A673 (cell line): ENCODE data around the gene DNAJA4.

Experiments
- EZH2 ChIP-seq: fragments of 200-600 bp; sonication (generic); IDR thresholded peaks from 2 replicates; pipeline ENCODE4 v1.6.1; 2017; ENCODE audit warnings: borderline replicate concordance, low read depth, mild to moderate bottlenecking, mixed read lengths, antibody characterized with exemption, low read length; ENCODE audit not compliant: poor library complexity, severe bottlenecking
- TF ChIP-seq, protein P1 (sequence below): fragments of 300-800, 200-600 bp; sonication (generic); conservative IDR thresholded peaks from 2 replicates; pipeline ENCODE4 v1.5.1; 2017; ENCODE audit warnings: low read depth, mild to moderate bottlenecking, antibody characterized with exemption, low read length, moderate library complexity, mixed read lengths

DNA sequence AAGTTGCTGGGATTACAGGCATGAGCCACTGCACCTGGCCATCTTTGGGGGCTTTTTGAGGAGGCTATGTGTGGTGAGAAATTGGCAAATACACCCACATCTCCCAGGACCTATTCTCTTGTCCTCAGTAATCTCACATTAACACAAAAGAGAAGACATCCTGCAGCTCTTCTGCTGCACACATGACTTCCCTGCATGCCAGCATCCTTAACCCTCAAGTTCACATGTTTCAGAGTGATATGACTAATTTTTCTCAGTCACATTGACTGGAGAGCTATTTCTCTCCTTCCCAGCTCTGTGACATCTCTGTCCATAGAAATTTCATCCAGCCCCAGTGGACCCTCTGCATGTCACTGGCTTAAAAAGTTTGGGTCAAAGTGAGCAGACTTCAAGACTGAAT, 37.0 kb downstream of the DNAJA4 start:
- TF ChIP-seq EZH2, result no peak
- TF ChIP-seq, protein P1, sequence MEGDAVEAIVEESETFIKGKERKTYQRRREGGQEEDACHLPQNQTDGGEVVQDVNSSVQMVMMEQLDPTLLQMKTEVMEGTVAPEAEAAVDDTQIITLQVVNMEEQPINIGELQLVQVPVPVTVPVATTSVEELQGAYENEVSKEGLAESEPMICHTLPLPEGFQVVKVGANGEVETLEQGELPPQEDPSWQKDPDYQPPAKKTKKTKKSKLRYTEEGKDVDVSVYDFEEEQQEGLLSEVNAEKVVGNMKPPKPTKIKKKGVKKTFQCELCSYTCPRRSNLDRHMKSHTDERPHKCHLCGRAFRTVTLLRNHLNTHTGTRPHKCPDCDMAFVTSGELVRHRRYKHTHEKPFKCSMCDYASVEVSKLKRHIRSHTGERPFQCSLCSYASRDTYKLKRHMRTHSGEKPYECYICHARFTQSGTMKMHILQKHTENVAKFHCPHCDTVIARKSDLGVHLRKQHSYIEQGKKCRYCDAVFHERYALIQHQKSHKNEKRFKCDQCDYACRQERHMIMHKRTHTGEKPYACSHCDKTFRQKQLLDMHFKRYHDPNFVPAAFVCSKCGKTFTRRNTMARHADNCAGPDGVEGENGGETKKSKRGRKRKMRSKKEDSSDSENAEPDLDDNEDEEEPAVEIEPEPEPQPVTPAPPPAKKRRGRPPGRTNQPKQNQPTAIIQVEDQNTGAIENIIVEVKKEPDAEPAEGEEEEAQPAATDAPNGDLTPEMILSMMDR, result no peak
